ENCODE measurements around the gene SYT2. TPM values are rescaled to one million over a fixed set of nuclear protein-coding genes. Genes with fewer than 3 reads are reported as not detected.

SYT2 gene
- total RNA-seq, 1 experiment from 2014 or later: not detected

- TF ChIP-seq CTCF (IDR thresholded peaks at IDR 0.05 in 2 of 3, conservative IDR thresholded peaks at IDR 0.05 in 1 of 3; ENCODE audit: borderline replicate concordance in 1 of 3, insufficient read depth in 1 of 3, low read depth in 2 of 3, low read length in 2 of 3) (no peak), SIN3A (IDR thresholded peaks at IDR 0.05; ENCODE audit: low read depth) (no peak), FOSL1 (IDR thresholded peaks at IDR 0.05; ENCODE audit: low read depth) (no peak)
Measured at GRCh38 chr1:202586018-202586821, 124.0 kb downstream of the SYT2 start (continued).

GRCh38 chr1:202585590-202585933 is 124.7 kb downstream of the SYT2 start:
- no peak overlapping the region for H2AFZ ChIP-seq (ENCODE audit: low read depth, low read length, poor library complexity, severe bottlenecking)
- no peaks in the 10 kb centered on the region for H4K20me1 ChIP-seq (ENCODE audit: insufficient read depth)
- no peak overlapping the region for H3K4me3 ChIP-seq (replicated peaks in 1 of 2; ENCODE audit: low read depth in 1 of 2, low read length in 2 of 2)
- no peak for ATAC-seq
- CTCF ChIA-PET: no interaction called here
- no peak overlapping the region for H3K9ac ChIP-seq (ENCODE audit: low read length)
- no peaks in the 10 kb centered on the region for H3K27me3 ChIP-seq (ENCODE audit: insufficient read depth, low read length)
- intact Hi-C loops (cut with micrococcal nuclease): no loop called here
- H3K27ac ChIP-seq (ENCODE audit: low read depth, low read length): no peak overlapping the region
- no peak overlapping the region for H3K4me2 ChIP-seq (ENCODE audit: low read length)
- POLR2A ChIA-PET: no interaction called here
- no TSS peak for BruUV-seq (replicated peaks)
- no peaks in the 10 kb centered on the region; the same call in 1 of the 2 replicates for H3K9me2 ChIP-seq (ENCODE audit: insufficient read depth)
- no peak for DNase-seq (ENCODE audit: low read depth, low spot score)
- no peaks in the 10 kb centered on the region for H3K36me3 ChIP-seq (ENCODE audit: control insufficient read depth in 1 of 2, insufficient read depth in 2 of 2, low read length in 2 of 2)
- no peaks in the 10 kb centered on the region for H3K79me2 ChIP-seq (ENCODE audit: insufficient read depth, low read length)
- H3K9me3 ChIP-seq (ENCODE audit: control insufficient read depth in 1 of 2, insufficient read depth in 1 of 2, low read depth in 1 of 2, low read length in 2 of 2): no peaks in the 10 kb centered on the region
- RAD21 ChIA-PET (ENCODE audit: low non-redundant PET in 1 of 2, low total read pairs in 2 of 2, uncharacterized antibody in 2 of 2, unreplicated experiment in 2 of 2): no interaction called here
- peaks cover 22 to 44% of the 10 kb centered on the region in 2 experiments for H3K4me1 ChIP-seq (ENCODE audit: control insufficient read depth in 1 of 2, insufficient read depth in 2 of 2, low read length in 2 of 2)
- TF ChIP-seq ATF3 (IDR thresholded peaks at IDR 0.05): no peak
- no peak for TF ChIP-seq FOSL1 (IDR thresholded peaks at IDR 0.05; ENCODE audit: low read depth)
- no peak for TF ChIP-seq MAX (IDR thresholded peaks at IDR 0.05)
- TF ChIP-seq POLR2A (IDR thresholded peaks at IDR 0.05; ENCODE audit: borderline replicate concordance, extremely low read depth, insufficient read depth, insufficient read length): no peak
- no peak for TF ChIP-seq ZBTB33 (IDR thresholded peaks at IDR 0.05; ENCODE audit: extremely low read depth, insufficient replicate concordance, low read length)
- TF ChIP-seq ELF1 (IDR thresholded peaks at IDR 0.05; ENCODE audit: borderline replicate concordance, low read depth): no peak
- TF ChIP-seq SP1 (IDR thresholded peaks at IDR 0.05; ENCODE audit: low read depth): no peak
- TF ChIP-seq YY1 (IDR thresholded peaks at IDR 0.05; ENCODE audit: extremely low read depth, insufficient replicate concordance, low read depth, low read length): no peak
- no peak for TF ChIP-seq SIN3A (IDR thresholded peaks at IDR 0.05; ENCODE audit: low read depth)
- TF ChIP-seq JUND (IDR thresholded peaks at IDR 0.05): no peak
- TF ChIP-seq RAD21 (IDR thresholded peaks at IDR 0.05; ENCODE audit: low read depth): no peak
- TF ChIP-seq EZH2phosphoT487 (IDR thresholded peaks at IDR 0.05; ENCODE audit: borderline replicate concordance): no peak
- no peak for TF ChIP-seq CEBPB (IDR thresholded peaks at IDR 0.05; ENCODE audit: low read depth)
- TF ChIP-seq EZH2 (IDR thresholded peaks at IDR 0.05): no peak
- no peak for TF ChIP-seq CBX3 (IDR thresholded peaks at IDR 0.05; ENCODE audit: low read depth)
- no peak for TF ChIP-seq REST (IDR thresholded peaks at IDR 0.05; ENCODE audit: low read depth)
- no peak for TF ChIP-seq ZNF274 (IDR thresholded peaks at IDR 0.05; ENCODE audit: low read depth, low read length)
